ENCODE measurements around the gene TRIM26.
"Not testable (repeated sequence)": the region's sequence is repeated elsewhere in the genome, so short reads cannot be mapped to it uniquely, and the experiment has no call there.

Gene TRIM26

GRCh38 chr6:30152910-30153610 is 60.1 kb downstream of the TRIM26 start:
- DNase-seq = no peak

- DNase-seq = no peak
Measured at GRCh38 chr6:30152016-30152673, 61.1 kb downstream of the TRIM26 start.

GRCh38 chr6:30151580-30151979 is 61.6 kb downstream of the TRIM26 start:
- no peak for DNase-seq

GRCh38 chr6:30150671-30151395 is 62.4 kb downstream of the TRIM26 start:
- no peak for DNase-seq

- no peak for DNase-seq
Measured at GRCh38 chr6:30149858-30150550, 63.2 kb downstream of the TRIM26 start.

- DNase-seq = no peak
Measured at GRCh38 chr6:30149234-30149633, 64.0 kb downstream of the TRIM26 start.

GRCh38 chr6:30147096-30147495 is 66.1 kb downstream of the TRIM26 start:
- no peak for DNase-seq

GRCh38 chr6:30145818-30146217 is 67.4 kb downstream of the TRIM26 start:
- DNase-seq = no peak

- no peak for DNase-seq
Measured at GRCh38 chr6:30144811-30145210, 68.4 kb downstream of the TRIM26 start.

GRCh38 chr6:30143780-30144179 is 69.4 kb downstream of the TRIM26 start:
- DNase-seq = no peak

GRCh38 chr6:30142665-30143064 is 70.5 kb downstream of the TRIM26 start:
- no peak for DNase-seq

GRCh38 chr6:30140240-30140639 is 73.0 kb downstream of the TRIM26 start:
- not testable (repeated sequence) for DNase-seq

GRCh38 chr6:30136570-30137286 is 76.5 kb downstream of the TRIM26 start:
- no peak for DNase-seq

GRCh38 chr6:30135757-30136156 is 77.4 kb downstream of the TRIM26 start, which contains the start of gene TRIM40:
Gene TRIM40 (plus strand): TSS chr6:30136140. CDS start chr6:30137037, 897 bp downstream.
- no peak for DNase-seq

- DNase-seq = no peak
Measured at GRCh38 chr6:30135147-30135546, 78.1 kb downstream of the TRIM26 start.
